Fibroblast of the aortic adventitia (primary cell): ENCODE data around the gene HDAC1. TPM values are rescaled to one million over a fixed set of nuclear protein-coding genes. Genes with fewer than 3 reads are reported as not detected.

Experiments used
- DNase-seq: peaks from one replicate; pipeline ENCODE4 v3.0.0-alpha.2; 2010; ENCODE audit warnings: low read depth
- H3K4me3 ChIP-seq: 2 replicates; pipeline ENCODE4 v1.5.1; 2011; ENCODE audit warnings: low read depth, mild to moderate bottlenecking, control low read depth, low read length, moderate library complexity
- total RNA-seq: library from RNA; depleted of rRNA; stranded (reverse); fragments of >200 nt; gene quantifications from 2 replicates; pipeline ENCODE4 v1.2.3, GENCODE V29; 2012; ENCODE audit warnings: low replicate concordance
- TF ChIP-seq, protein P1 (sequence below): IDR thresholded peaks from 2 replicates; pipeline ENCODE4 v1.5.1; 2011; ENCODE audit warnings: mild to moderate bottlenecking, low read length, control low read depth, inconsistent platforms; ENCODE audit not compliant: insufficient read depth

HDAC1 gene
- total RNA-seq, 1 donor: 42.9 TPM

DNA sequence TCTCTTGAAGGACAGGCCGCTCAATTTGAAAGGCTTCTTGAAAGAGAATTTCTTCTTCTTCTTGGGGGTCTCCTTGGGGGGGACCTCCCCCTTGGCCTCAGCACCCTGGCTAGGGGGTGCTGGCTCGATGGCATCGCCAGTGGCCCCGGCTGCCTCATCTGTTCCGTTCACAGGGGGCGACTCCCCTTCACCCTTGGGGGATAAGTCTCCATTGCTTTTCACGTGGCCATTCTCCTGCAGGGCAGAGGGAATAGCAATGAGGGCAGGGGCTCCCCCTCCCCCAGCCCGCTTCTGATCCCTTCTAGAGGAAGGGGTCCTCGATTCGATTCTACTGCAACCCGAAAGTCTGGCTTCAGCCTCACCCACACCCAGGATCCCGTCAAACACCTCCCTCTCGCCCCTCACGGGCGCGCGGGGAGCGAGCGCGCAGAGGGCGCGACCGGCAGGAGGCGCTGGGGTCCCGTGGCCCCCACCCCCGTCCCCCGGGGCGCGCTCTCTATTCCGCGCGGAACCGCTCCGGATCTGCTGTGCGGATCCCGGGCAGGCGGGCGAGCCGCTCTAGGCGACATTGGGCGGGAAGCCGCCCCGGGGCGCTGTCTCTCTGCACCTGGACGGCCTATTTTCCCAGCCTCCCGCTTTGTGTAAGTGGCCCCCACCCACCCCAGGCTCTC lies 43.1 kb downstream of the HDAC1 start:
- TF ChIP-seq, protein P1, sequence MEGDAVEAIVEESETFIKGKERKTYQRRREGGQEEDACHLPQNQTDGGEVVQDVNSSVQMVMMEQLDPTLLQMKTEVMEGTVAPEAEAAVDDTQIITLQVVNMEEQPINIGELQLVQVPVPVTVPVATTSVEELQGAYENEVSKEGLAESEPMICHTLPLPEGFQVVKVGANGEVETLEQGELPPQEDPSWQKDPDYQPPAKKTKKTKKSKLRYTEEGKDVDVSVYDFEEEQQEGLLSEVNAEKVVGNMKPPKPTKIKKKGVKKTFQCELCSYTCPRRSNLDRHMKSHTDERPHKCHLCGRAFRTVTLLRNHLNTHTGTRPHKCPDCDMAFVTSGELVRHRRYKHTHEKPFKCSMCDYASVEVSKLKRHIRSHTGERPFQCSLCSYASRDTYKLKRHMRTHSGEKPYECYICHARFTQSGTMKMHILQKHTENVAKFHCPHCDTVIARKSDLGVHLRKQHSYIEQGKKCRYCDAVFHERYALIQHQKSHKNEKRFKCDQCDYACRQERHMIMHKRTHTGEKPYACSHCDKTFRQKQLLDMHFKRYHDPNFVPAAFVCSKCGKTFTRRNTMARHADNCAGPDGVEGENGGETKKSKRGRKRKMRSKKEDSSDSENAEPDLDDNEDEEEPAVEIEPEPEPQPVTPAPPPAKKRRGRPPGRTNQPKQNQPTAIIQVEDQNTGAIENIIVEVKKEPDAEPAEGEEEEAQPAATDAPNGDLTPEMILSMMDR: peak; percentile 64
- peak; percentile 26 for DNase-seq
- H3K4me3 ChIP-seq: peak overlapping the region; percentile 77

DNA sequence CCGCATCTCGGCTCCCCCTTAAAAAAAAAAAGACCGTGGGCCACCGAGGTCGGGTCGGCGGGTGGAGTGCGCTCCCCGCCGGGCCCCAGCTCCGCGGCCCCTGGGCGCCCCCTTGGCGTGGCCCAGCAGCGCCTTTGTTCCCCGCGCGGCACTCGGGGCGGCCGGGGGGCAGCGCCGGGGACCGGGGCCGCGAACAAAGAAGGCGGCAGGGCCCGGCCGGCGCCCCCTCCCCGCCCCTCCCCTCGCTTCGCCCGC lies 43.6 kb downstream of the HDAC1 start:
- peak overlapping the region; percentile 77 for H3K4me3 ChIP-seq
- no peak for DNase-seq
- TF ChIP-seq, protein P1: no peak

DNA sequence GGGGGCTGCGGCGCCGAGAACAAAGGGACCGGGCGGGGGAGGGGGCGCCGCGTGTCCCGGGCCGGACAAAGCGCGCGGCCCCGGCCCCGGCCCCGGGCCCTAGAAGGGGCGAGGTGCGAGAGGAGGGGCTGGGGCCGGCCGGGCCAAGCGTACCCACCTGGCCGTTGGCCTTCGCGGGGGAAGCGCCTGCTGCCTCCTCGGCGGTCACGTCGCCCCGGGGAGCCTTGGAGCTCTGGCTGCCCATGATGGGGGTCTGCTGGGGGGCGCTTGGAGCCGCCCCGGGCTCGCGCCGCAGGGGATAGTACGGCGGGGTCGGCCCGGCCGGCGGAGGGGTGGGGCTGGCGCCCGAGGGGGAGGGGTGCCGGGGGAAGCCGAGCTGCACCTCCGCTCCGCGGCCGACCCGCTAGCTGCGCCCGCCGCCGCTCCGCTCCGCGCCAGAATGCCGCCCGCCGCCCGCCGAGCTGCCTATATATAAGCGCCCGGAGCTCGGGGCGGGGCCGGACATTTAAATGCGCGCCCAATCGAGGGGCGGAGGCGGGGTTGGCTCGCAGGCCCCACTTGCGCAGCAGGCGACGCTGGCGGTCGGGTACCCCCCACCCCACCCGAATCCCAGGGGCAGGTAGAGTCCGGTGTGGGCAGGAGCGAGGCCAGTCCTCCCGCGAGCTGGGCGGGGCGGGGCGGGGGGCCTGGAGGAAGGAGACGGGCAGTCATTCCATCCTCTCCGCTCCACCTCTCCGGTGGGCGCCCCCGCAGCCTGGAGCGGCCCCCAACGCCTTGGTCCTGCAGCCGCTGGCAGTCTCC lies 44.1 kb downstream of the HDAC1 start, which contains the start of gene MARCKSL1:
MARCKSL1 (minus strand) TSS at position 444 of the 801 bp plus-strand sequence; CDS start at position 244, 200 bp downstream.
- TF ChIP-seq, protein P1: no peak
- peak; percentile 57 for DNase-seq
- peak within 1 kb of the TSS; percentile 77 for H3K4me3 ChIP-seq

DNA sequence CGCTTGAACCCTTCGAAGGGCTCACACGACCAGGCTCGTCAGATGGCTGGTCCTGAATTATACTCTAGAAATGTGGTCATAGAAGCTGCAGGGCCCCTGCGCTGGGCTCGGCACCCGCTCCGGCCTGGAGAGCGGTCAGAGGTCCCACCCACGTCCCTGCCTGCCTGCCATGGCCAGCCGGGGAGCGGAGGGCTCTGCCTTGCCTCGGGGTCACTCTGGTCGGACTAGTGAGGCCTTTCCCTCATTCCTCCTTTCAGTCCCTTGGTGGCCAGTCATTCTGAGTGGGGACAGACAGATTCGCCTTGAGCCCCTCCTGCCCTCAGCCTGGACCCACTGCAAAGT lies 44.7 kb downstream of the HDAC1 start:
- TF ChIP-seq, protein P1: no peak
- H3K4me3 ChIP-seq: no peak overlapping the region
- DNase-seq: no peak

DNA sequence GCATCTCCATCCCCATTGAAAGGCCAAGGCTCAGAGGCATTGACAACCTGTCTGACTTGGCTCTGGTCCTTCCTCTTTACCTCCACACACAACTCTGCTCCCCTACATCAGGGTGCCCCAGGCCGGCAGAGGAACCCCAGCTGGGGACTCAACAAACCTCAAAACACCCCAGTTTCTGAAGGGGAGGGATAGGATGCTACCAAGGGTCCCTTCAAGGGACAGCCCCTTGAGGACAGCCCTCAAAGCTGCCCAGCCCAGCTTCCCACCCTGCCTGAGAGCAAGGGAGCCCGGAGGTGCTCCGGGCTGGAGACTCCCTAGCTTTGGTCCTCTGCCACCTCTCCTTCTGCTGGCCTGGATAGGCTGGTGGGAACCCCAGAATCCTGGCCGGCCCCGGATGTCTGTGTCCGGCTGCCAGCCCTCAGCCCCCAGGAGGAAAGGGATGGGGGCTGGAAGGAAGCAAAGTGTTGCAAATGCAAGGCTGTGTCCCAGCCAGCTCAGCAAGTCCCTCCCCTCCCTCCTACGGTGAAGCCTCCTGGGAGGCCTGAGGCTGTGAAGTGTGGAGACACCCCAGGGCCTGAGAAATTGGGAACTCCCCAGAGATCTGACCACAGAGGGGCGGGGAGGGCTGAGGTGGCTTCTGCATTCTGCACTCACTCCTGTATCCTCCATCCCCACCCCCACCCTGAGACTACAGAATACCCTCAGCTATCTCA lies 45.2 kb downstream of the HDAC1 start:
- TF ChIP-seq, protein P1: no peak
- peak; percentile 25 for DNase-seq
- H3K4me3 ChIP-seq: no peak overlapping the region

DNA sequence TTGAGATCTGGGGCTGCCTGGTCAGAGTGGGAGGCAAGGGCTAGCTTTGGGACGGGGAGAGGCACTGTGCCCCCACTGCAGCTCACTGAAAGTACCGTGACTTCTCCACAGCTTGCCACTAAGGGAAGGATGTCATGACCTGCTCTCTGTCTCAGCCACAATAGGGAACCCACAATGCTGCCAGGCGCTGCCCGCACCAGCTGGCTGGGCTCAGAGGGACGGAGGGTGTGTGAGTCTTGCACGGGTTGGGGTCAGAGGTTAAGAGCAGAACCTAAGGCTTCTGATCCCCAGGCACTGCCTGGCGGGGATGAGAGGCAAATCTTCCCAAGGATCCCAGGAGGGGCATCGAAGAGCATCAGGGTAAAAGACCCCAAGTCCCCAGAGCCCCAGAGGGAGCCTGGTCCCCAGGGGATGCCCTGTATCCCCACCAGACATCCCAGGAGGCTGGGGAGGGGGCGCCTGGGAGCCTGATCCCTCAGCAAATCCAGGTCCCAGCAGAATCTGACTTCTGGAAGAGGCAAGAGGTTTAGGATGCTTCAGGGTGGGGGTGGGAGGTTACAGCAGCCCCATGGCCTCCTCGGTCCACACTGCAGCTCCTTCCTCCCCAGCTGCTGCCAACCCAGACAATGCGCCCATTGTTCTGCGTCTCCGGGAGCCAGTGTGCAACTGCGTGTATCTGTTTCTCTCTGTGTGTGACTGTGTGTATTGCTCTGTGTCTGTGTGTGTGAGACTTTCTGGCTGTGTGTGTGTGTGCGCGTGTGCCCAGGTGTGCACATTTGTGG lies 46.2 kb downstream of the HDAC1 start:
- no peak overlapping the region for H3K4me3 ChIP-seq
- TF ChIP-seq, protein P1: no peak
- no peak for DNase-seq
